ENCODE results near the gene ZMYM5. TPM values are rescaled to one million over a fixed set of nuclear protein-coding genes. Genes with fewer than 3 reads are reported as not detected.

Gene ZMYM5
- total RNA-seq, 4 donors from 2014 or later, result 8.8 to 25.7 (median 13.4) TPM

- 30% methylated on average over 2 of the region's 2 CpGs for WGBS
- Histone ChIP-seq H3K4me1 (peaks cover 8% of the 10 kb centered on the region), H3K27ac (no peak overlapping the region), H3K9me3 (no peaks in the 10 kb centered on the region), H3K36me3 (peaks cover 29% of the 10 kb centered on the region), H3K4me3 (no peak overlapping the region), H3K27me3 (no peaks in the 10 kb centered on the region)
- TF ChIP-seq EP300 (IDR thresholded peaks at IDR 0.05) (no peak), POLR2A (IDR thresholded peaks at IDR 0.05) (no peak), CTCF (IDR thresholded peaks at IDR 0.05) (no peak), POLR2AphosphoS5 (IDR thresholded peaks at IDR 0.05) (no peak)
- DNase-seq (ENCODE audit: low spot score in 2 of 2), result no peak
Observed at GRCh38 chr13:19845758-19846157, 17.7 kb downstream of the ZMYM5 start.

- H3K4me3 ChIP-seq, result no peak overlapping the region
- H3K27me3 ChIP-seq, result no peaks in the 10 kb centered on the region
- no peak for DNase-seq (ENCODE audit: low spot score in 2 of 2)
- no peak for TF ChIP-seq POLR2AphosphoS5 (IDR thresholded peaks at IDR 0.05)
- H3K36me3 ChIP-seq, result peaks cover 36% of the 10 kb centered on the region
- H3K27ac ChIP-seq, result no peak overlapping the region
- no peaks in the 10 kb centered on the region for H3K9me3 ChIP-seq
- no peaks in the 10 kb centered on the region for H3K4me1 ChIP-seq
- 55% methylated on average over 4 of the region's 4 CpGs for WGBS
Observed at GRCh38 chr13:19838865-19839275, 24.6 kb downstream of the ZMYM5 start.

- no peak for DNase-seq (ENCODE audit: low spot score in 2 of 2)
- Histone ChIP-seq H3K27me3 (no peaks in the 10 kb centered on the region), H3K4me1 (no peaks in the 10 kb centered on the region), H3K27ac (no peak overlapping the region), H3K9me3 (no peaks in the 10 kb centered on the region), H3K36me3 (peaks cover 54% of the 10 kb centered on the region), H3K4me3 (no peak overlapping the region)
- TF ChIP-seq POLR2AphosphoS5 (IDR thresholded peaks at IDR 0.05) (no peak), CTCF (IDR thresholded peaks at IDR 0.05) (no peak), EP300 (IDR thresholded peaks at IDR 0.05) (no peak), POLR2A (IDR thresholded peaks at IDR 0.05) (no peak)
- 70% methylated on average over 1 of the region's 1 CpG for WGBS
Observed at GRCh38 chr13:19836472-19836871, 27.0 kb downstream of the ZMYM5 start.

- no peak for DNase-seq (ENCODE audit: low spot score in 2 of 2)
- no peaks in the 10 kb centered on the region for H3K9me3 ChIP-seq
- H3K4me3 ChIP-seq, result no peak overlapping the region
- H3K27ac ChIP-seq, result no peak overlapping the region
- peaks cover 67% of the 10 kb centered on the region for H3K36me3 ChIP-seq
- no peaks in the 10 kb centered on the region for H3K4me1 ChIP-seq
- 96% methylated on average over 4 of the region's 4 CpGs for WGBS
- H3K27me3 ChIP-seq, result no peaks in the 10 kb centered on the region
- TF ChIP-seq POLR2A (IDR thresholded peaks at IDR 0.05) (no peak), POLR2AphosphoS5 (IDR thresholded peaks at IDR 0.05) (no peak), CTCF (IDR thresholded peaks at IDR 0.05) (no peak), EP300 (IDR thresholded peaks at IDR 0.05) (no peak)
Observed at GRCh38 chr13:19834704-19835103, 28.7 kb downstream of the ZMYM5 start.

GRCh38 chr13:19822673-19823072 is 40.8 kb downstream of the ZMYM5 start:
- DNase-seq (ENCODE audit: low spot score in 2 of 2), result no peak
- no peak overlapping the region for H3K27ac ChIP-seq
- peaks cover 39% of the 10 kb centered on the region for H3K36me3 ChIP-seq
- H3K4me3 ChIP-seq, result no peak overlapping the region
- 91% methylated on average over 3 of the region's 3 CpGs for WGBS
- TF ChIP-seq POLR2AphosphoS5 (IDR thresholded peaks at IDR 0.05), result no peak
- TF ChIP-seq POLR2A (IDR thresholded peaks at IDR 0.05), result no peak
- no peak for TF ChIP-seq EP300 (IDR thresholded peaks at IDR 0.05)
- no peak for TF ChIP-seq CTCF (IDR thresholded peaks at IDR 0.05)
- H3K4me1 ChIP-seq, result no peaks in the 10 kb centered on the region
- no peaks in the 10 kb centered on the region for H3K9me3 ChIP-seq
- H3K27me3 ChIP-seq, result no peaks in the 10 kb centered on the region

- DNase-seq (ENCODE audit: low spot score in 2 of 2), result no peak
- H3K4me1 ChIP-seq, result no peaks in the 10 kb centered on the region
- peaks cover 24% of the 10 kb centered on the region for H3K36me3 ChIP-seq
- H3K4me3 ChIP-seq, result no peak overlapping the region
- H3K27ac ChIP-seq, result no peak overlapping the region
- 80% methylated on average over 20 of the region's 27 CpGs for WGBS
- H3K27me3 ChIP-seq, result no peaks in the 10 kb centered on the region
- no peak for TF ChIP-seq EP300 (IDR thresholded peaks at IDR 0.05)
- peak in 1 of 2 donors; percentile 31 for TF ChIP-seq CTCF (IDR thresholded peaks at IDR 0.05)
- no peak for TF ChIP-seq POLR2A (IDR thresholded peaks at IDR 0.05)
- TF ChIP-seq POLR2AphosphoS5 (IDR thresholded peaks at IDR 0.05), result no peak
- no peaks in the 10 kb centered on the region for H3K9me3 ChIP-seq
Observed at GRCh38 chr13:19818223-19818842, 45.1 kb downstream of the ZMYM5 start.

Measured in suprapubic skin (tissue), 4 donors.